GM18502 (cell line): ENCODE results near the gene PDE1A.

ENCODE experiments used
- ATAC-seq: cut with Tn5 transposase; IDR thresholded peaks from one replicate; pipeline ENCODE4 v1.9.1; 2021; ENCODE audit warnings: mild to moderate bottlenecking; ENCODE audit not compliant: unreplicated experiment, poor library complexity

The PDE1A gene

GRCh38 chr2:182226807-182227206, 200.0 kb downstream of the PDE1A start:
- no peak for ATAC-seq

GRCh38 chr2:182224669-182225068, 202.2 kb downstream of the PDE1A start:
- no peak for ATAC-seq

GRCh38 chr2:182220998-182221397, 205.8 kb downstream of the PDE1A start:
- no peak for ATAC-seq

GRCh38 chr2:182220335-182220734, 206.5 kb downstream of the PDE1A start:
- no peak for ATAC-seq

- no peak for ATAC-seq
Observed at GRCh38 chr2:182210669-182211068, 216.2 kb downstream of the PDE1A start.

- ATAC-seq, result no peak
Observed at GRCh38 chr2:182208421-182208820, 218.4 kb downstream of the PDE1A start.

- peak; percentile 92 for ATAC-seq
Observed at GRCh38 chr2:182207049-182207746, 219.6 kb downstream of the PDE1A start.

- no peak for ATAC-seq
Observed at GRCh38 chr2:182197529-182197928, 229.3 kb downstream of the PDE1A start.

- ATAC-seq, result no peak
Observed at GRCh38 chr2:182193291-182193690, 233.5 kb downstream of the PDE1A start.

GRCh38 chr2:182191061-182191460, 235.8 kb downstream of the PDE1A start:
- no peak for ATAC-seq

GRCh38 chr2:182187130-182187529, 239.7 kb downstream of the PDE1A start:
- ATAC-seq, result no peak

- peak; percentile 78 for ATAC-seq
Observed at GRCh38 chr2:182186132-182186735, 240.6 kb downstream of the PDE1A start.

- no peak for ATAC-seq
Observed at GRCh38 chr2:182182436-182182835, 244.4 kb downstream of the PDE1A start.

- no peak for ATAC-seq
Observed at GRCh38 chr2:182181381-182181780, 245.5 kb downstream of the PDE1A start.

- ATAC-seq, result no peak
Observed at GRCh38 chr2:182179176-182179575, 247.7 kb downstream of the PDE1A start.

GRCh38 chr2:182173944-182174622, 252.8 kb downstream of the PDE1A start:
- ATAC-seq, result peak; percentile 59

- ATAC-seq, result no peak
Observed at GRCh38 chr2:182170341-182170740, 256.5 kb downstream of the PDE1A start.

- no peak for ATAC-seq
Observed at GRCh38 chr2:182167882-182168281, 259.0 kb downstream of the PDE1A start.

GRCh38 chr2:182166841-182167240, 260.0 kb downstream of the PDE1A start:
- no peak for ATAC-seq

- ATAC-seq, result no peak
Observed at GRCh38 chr2:182166406-182166805, 260.4 kb downstream of the PDE1A start.

GRCh38 chr2:182165202-182165601, 261.6 kb downstream of the PDE1A start:
- no peak for ATAC-seq

GRCh38 chr2:182164686-182165085, 262.1 kb downstream of the PDE1A start:
- no peak for ATAC-seq
